Trophoblast cell (in vitro differentiated cells and primary cell): Measurements from ENCODE around the gene ANKRD6.
A peak's percentile ranks its signal among the peaks of the same experiment; 100 is the strongest.

Experiments
- DNase-seq, 2 donors: peaks; one replicate each; pipeline ENCODE4 v3.0.0-alpha.2; 2016
- H2AFZ ChIP-seq: 2 replicates; pipeline ENCODE4 v1.6.1; 2013; ENCODE audit warnings: low read length, moderate library complexity, mild to moderate bottlenecking; ENCODE audit not compliant: insufficient read depth, poor library complexity
- H2AK5ac ChIP-seq: 2 replicates; pipeline ENCODE4 v1.6.1; 2013; ENCODE audit warnings: mild to moderate bottlenecking, low read length
- H2BK120ac ChIP-seq: 2 replicates; pipeline ENCODE4 v1.6.1; 2013; ENCODE audit warnings: low read length, mild to moderate bottlenecking, moderate library complexity; ENCODE audit not compliant: insufficient read depth, poor library complexity
- H2BK12ac ChIP-seq: 2 replicates; pipeline ENCODE4 v1.6.1; 2013; ENCODE audit warnings: mild to moderate bottlenecking, low read length, moderate library complexity
- H2BK5ac ChIP-seq: 2 replicates; pipeline ENCODE4 v1.6.1; 2013; ENCODE audit warnings: low read length, low read depth, moderate library complexity, mild to moderate bottlenecking; ENCODE audit not compliant: poor library complexity
- H3K14ac ChIP-seq: 2 replicates; pipeline ENCODE4 v1.6.1; 2013; ENCODE audit warnings: mild to moderate bottlenecking, low read length
- H3K18ac ChIP-seq: 2 replicates; pipeline ENCODE4 v1.6.1; 2013; ENCODE audit warnings: mild to moderate bottlenecking, low read length
- H3K23ac ChIP-seq: 2 replicates; pipeline ENCODE4 v1.6.1; 2013; ENCODE audit warnings: low read length
- H3K27ac ChIP-seq: 2 replicates; pipeline ENCODE4 v1.5.1; 2013; ENCODE audit warnings: low read depth, mild to moderate bottlenecking, inconsistent platforms, low read length, moderate library complexity
- H3K27me3 ChIP-seq: 2 replicates; pipeline ENCODE4 v1.6.1; 2013; ENCODE audit warnings: inconsistent platforms, mild to moderate bottlenecking, low read length, moderate library complexity; ENCODE audit not compliant: insufficient read depth
- H3K36me3 ChIP-seq, 2 experiments: 1 replicate in 1 of 2; 2 replicates in 1 of 2; pipeline ENCODE4 v1.6.1; 2013; ENCODE audit warnings: low read length in 2 of 2, mild to moderate bottlenecking in 2 of 2, moderate library complexity in 1 of 2; ENCODE audit not compliant: insufficient read depth in 2 of 2, control insufficient read depth in 1 of 2
- H3K4ac ChIP-seq: 2 replicates; pipeline ENCODE4 v1.6.1; 2013; ENCODE audit warnings: low read depth, mild to moderate bottlenecking, low read length, moderate library complexity
- H3K4me1 ChIP-seq, 2 experiments: 1 replicate in 1 of 2; 2 replicates in 1 of 2; pipeline ENCODE4 v1.6.1; 2013; ENCODE audit warnings: low read length in 2 of 2, mild to moderate bottlenecking in 2 of 2, moderate library complexity in 1 of 2; ENCODE audit not compliant: insufficient read depth in 2 of 2, control insufficient read depth in 1 of 2
- H3K4me2 ChIP-seq: 2 replicates; pipeline ENCODE4 v1.6.1; 2013; ENCODE audit warnings: inconsistent platforms, mild to moderate bottlenecking, low read length, moderate library complexity
- H3K4me3 ChIP-seq: 2 replicates; pipeline ENCODE4 v1.5.1; 2013; ENCODE audit warnings: mild to moderate bottlenecking, low read depth, low read length, inconsistent platforms
- H3K79me1 ChIP-seq: one replicate; pipeline ENCODE4 v1.6.1; 2013; ENCODE audit warnings: low read length
- H3K79me2 ChIP-seq: 2 replicates; pipeline ENCODE4 v1.6.1; 2013; ENCODE audit warnings: low read length, mild to moderate bottlenecking; ENCODE audit not compliant: control insufficient read depth, insufficient read depth, poor library complexity
- H3K9ac ChIP-seq: 2 replicates; pipeline ENCODE4 v1.6.1; 2013; ENCODE audit warnings: mild to moderate bottlenecking, low read length
- H3K9me3 ChIP-seq: 2 replicates; pipeline ENCODE4 v1.6.1; 2013; ENCODE audit warnings: low read depth, mild to moderate bottlenecking, control low read depth, inconsistent platforms, low read length; ENCODE audit not compliant: insufficient read depth
- H4K12ac ChIP-seq: 2 replicates; pipeline ENCODE4 v1.6.1; 2013; ENCODE audit warnings: low read depth, mild to moderate bottlenecking, low read length, moderate library complexity
- H4K8ac ChIP-seq: 2 replicates; pipeline ENCODE4 v1.6.1; 2013; ENCODE audit warnings: low read depth, mild to moderate bottlenecking, low read length, moderate library complexity
- H4K91ac ChIP-seq: one replicate; pipeline ENCODE4 v1.6.1; 2013; ENCODE audit warnings: low read depth, mild to moderate bottlenecking, low read length, moderate library complexity
- WGBS: extraction: QIAGEN DNeasy Blood & Tissue Kit; methylation state at CpG from one replicate; pipeline ENCODE4 v1.1.7; 2013; ENCODE audit warnings: missing lambda C conversion rate; ENCODE audit not compliant: insufficient read length, insufficient coverage; ENCODE audit errors: extremely low coverage; 5-methylcytosine and 5-hydroxymethylcytosine counted together

The ANKRD6 gene

DNA sequence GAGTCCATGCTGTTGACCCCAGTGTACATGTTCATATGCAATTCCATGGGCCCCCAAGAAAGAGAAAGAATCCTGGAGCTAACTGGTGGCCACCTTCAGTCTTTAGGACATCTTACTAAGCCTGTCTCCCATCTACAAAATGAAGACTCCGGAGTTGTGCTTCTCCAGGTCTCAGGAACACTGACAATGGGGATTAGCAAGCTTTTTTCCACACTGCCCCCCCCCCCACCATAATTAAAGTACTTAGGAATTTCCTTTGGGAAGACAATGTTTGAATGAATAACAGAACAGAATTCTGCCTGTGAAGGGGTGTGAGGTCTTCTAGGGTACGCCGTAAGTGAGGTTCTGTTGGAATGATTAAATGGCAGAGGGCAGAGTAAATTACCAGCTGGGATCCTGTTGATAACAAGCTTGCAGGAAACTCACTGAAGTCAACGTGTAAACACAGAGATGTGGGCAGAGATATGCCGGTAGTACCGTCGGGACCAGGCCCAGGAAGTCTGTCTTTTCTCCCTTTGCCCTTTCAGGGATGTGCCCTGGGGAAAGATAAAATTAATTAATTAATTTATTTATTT lies 63.1 kb downstream of the ANKRD6 start:
- Histone ChIP-seq H2AK5ac (no peak overlapping the region), H4K91ac (no peak overlapping the region)
- WGBS: no CpG with 5 or more reads among the region's 7 CpGs

DNA sequence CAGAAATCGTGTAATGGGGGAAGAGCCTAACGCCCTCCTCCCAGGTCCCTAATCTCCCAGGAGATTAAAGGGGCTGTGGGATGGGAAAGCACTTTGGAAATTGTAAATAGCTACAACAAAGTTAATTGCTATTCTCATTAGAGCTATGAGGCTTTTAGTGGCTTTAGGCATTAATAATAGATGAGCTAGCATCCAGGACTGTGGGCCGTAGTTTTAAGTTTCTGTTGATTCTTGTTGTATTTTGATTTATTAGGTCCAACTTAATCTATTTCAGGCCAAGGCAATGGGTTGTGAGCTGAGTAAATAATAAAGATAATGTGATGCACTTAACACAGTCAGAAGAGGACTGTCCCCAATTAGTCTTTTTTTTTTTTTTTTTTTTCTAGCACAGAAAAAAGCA lies 67.7 kb downstream of the ANKRD6 start:
- H3K9me3 ChIP-seq: no peaks in the 10 kb centered on the region
- no peaks in the 10 kb centered on the region for H3K79me2 ChIP-seq
- H2BK12ac ChIP-seq: no peak overlapping the region
- H3K23ac ChIP-seq: no peak overlapping the region
- no peak overlapping the region for H2AK5ac ChIP-seq
- WGBS: no CpG with 5 or more reads among the region's 3 CpGs
- no peak overlapping the region for H2BK5ac ChIP-seq
- no peak overlapping the region for H4K8ac ChIP-seq
- no peak overlapping the region for H3K18ac ChIP-seq
- no peak overlapping the region for H2AFZ ChIP-seq
- no peak overlapping the region for H3K9ac ChIP-seq
- H3K4me1 ChIP-seq: peaks cover 5 to 15% of the 10 kb centered on the region in 2 experiments
- no peaks in the 10 kb centered on the region for H3K36me3 ChIP-seq
- H3K27ac ChIP-seq: no peak overlapping the region
- H4K12ac ChIP-seq: no peak overlapping the region
- H2BK120ac ChIP-seq: no peak overlapping the region
- H3K4me3 ChIP-seq: no peak overlapping the region
- no peak overlapping the region for H4K91ac ChIP-seq
- DNase-seq: no peak
- no peak overlapping the region for H3K4ac ChIP-seq
- H3K14ac ChIP-seq: no peak overlapping the region
- no peaks in the 10 kb centered on the region for H3K27me3 ChIP-seq
- no peak overlapping the region for H3K4me2 ChIP-seq
- H3K79me1 ChIP-seq: no peaks in the 10 kb centered on the region

More for the DNA sequence above, 63.1 kb downstream of the ANKRD6 start:
- Histone ChIP-seq H3K79me1 (no peaks in the 10 kb centered on the region), H3K4me3 (no peak overlapping the region), H3K4me1 (peaks cover under 1 to 16% of the 10 kb centered on the region in 2 experiments), H3K79me2 (no peaks in the 10 kb centered on the region), H2AFZ (no peak overlapping the region), H3K9me3 (no peaks in the 10 kb centered on the region), H3K14ac (no peak overlapping the region), H3K36me3 (no peaks in the 10 kb centered on the region), H2BK5ac (no peak overlapping the region), H2BK120ac (no peak overlapping the region), H2BK12ac (no peak overlapping the region), H3K27ac (no peak overlapping the region), H4K8ac (no peak overlapping the region), H4K12ac (no peak overlapping the region), H3K4ac (no peak overlapping the region), H3K9ac (no peak overlapping the region), H3K18ac (no peak overlapping the region), H3K27me3 (no peaks in the 10 kb centered on the region), H3K23ac (no peak overlapping the region), H3K4me2 (no peak overlapping the region)
- DNase-seq: no peak

DNA sequence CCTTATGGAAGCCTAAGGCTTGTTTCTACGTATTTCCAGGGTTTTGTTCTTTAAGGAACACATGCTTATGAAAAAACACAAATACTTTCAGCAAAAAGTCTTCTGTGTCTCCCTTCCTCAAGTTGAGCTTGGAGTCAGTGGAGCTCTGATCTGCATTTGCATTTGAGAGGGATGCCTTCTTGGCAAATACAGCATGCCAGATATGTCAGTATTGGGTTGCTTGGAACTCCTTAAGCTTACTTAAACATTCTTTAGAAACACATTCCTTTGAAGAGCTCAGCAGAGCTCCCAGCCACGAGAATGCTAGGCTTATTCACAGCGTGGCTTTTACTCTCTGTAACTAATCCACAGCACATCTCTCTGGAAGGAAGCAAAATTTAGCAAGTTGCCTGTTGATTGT lies 68.3 kb downstream of the ANKRD6 start:
- DNase-seq: peak; percentile 34 to 61
- Histone ChIP-seq H3K4ac (no peak overlapping the region), H3K14ac (no peak overlapping the region), H2BK120ac (no peak overlapping the region), H3K18ac (no peak overlapping the region), H3K36me3 (no peaks in the 10 kb centered on the region), H4K8ac (no peak overlapping the region), H2AFZ (no peak overlapping the region), H3K4me2 (no peak overlapping the region), H3K4me1 (peaks cover 5 to 12% of the 10 kb centered on the region in 2 experiments), H2BK5ac (no peak overlapping the region), H3K9ac (no peak overlapping the region), H3K27me3 (no peaks in the 10 kb centered on the region), H2AK5ac (no peak overlapping the region), H4K12ac (no peak overlapping the region), H3K4me3 (no peak overlapping the region), H4K91ac (no peak overlapping the region), H3K79me2 (no peaks in the 10 kb centered on the region), H3K23ac (no peak overlapping the region), H3K9me3 (no peaks in the 10 kb centered on the region), H3K27ac (no peak overlapping the region), H3K79me1 (no peaks in the 10 kb centered on the region), H2BK12ac (no peak overlapping the region)
- no CpG with 5 or more reads among the region's 3 CpGs for whole genome bisulfite sequencing

DNA sequence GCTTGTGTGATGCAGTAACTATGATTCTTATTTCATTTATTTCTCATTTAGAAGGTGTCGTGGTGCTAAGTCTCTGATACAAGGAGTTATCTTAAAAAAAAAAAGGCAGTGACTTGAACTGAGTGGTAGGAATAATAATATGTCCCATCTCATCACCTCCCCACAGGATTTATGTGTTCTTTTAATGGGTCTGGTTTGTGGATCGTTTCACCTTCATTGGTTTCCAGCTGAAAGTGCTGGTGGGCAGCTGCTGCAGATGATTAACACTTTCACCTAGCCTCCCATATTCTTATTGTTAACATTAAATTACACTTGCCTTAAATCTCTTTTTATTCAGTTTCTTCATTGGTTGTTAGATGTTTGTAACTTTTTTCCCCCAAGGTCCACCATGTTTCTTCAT lies 68.8 kb downstream of the ANKRD6 start:
- Histone ChIP-seq H3K4ac (no peak overlapping the region), H3K18ac (no peak overlapping the region), H3K14ac (no peak overlapping the region), H3K4me2 (no peak overlapping the region), H4K8ac (no peak overlapping the region), H2BK12ac (no peak overlapping the region), H3K27me3 (no peaks in the 10 kb centered on the region), H3K27ac (no peak overlapping the region), H2BK120ac (no peak overlapping the region), H2AFZ (no peak overlapping the region), H4K91ac (no peak overlapping the region), H3K79me1 (no peaks in the 10 kb centered on the region), H3K4me1 (peaks cover 5 to 12% of the 10 kb centered on the region in 2 experiments), H3K9ac (no peak overlapping the region), H2AK5ac (no peak overlapping the region), H4K12ac (no peak overlapping the region), H3K79me2 (no peaks in the 10 kb centered on the region), H3K4me3 (no peak overlapping the region), H3K23ac (no peak overlapping the region), H2BK5ac (no peak overlapping the region), H3K9me3 (no peaks in the 10 kb centered on the region), H3K36me3 (no peaks in the 10 kb centered on the region)
- WGBS: no CpG with 5 or more reads among the region's 2 CpGs
- no peak for DNase-seq
